SK-N-SH (cell line): ENCODE results near the gene BPIFB1. TPM values are rescaled to one million over a fixed set of nuclear protein-coding genes. Genes with fewer than 3 reads are reported as not detected.

Experiments used
- CTCF ChIA-PET: fragments of 300-600, 350-600 bp; formaldehyde crosslinking; extraction: SDS; loops from one replicate; lab custom pipeline; 2021; lab: Yijun Ruan, JAX
- POLR2A ChIA-PET: fragments of 350-600 bp; sonication (Branson Sonifier 250); formaldehyde crosslinking; extraction: SDS; loops from one replicate; lab custom pipeline; 2020; ENCODE audit warnings: antibody characterized with exemption, inconsistent platforms; lab: Yijun Ruan, JAX
- DNase-seq: peaks from one replicate; pipeline ENCODE4 v3.0.0; 2012
- H2AFZ ChIP-seq: fragments of 200-600 bp; sonication (generic); 2 replicates; pipeline ENCODE4 v1.8.1; 2016; ENCODE audit warnings: antibody characterized with exemption, mild to moderate bottlenecking, low read depth
- H3F3A ChIP-seq: fragments of 200-600 bp; sonication (generic); replicated peaks from 2 replicates; pipeline ENCODE3; 2016; ENCODE audit warnings: antibody characterized with exemption, mild to moderate bottlenecking; ENCODE audit not compliant: insufficient read depth
- H3K27ac ChIP-seq, 2 experiments: fragments of 200-500 bp in 1 of 2; fragments of 200-600 bp in 1 of 2; sonication (Bioruptor generic) in 1 of 2; sonication (generic), shearing (Covaris generic) in 1 of 2; 2 replicates each; pipeline versions ENCODE4 v1.5.1 to v1.6.1; 2014 to 2016; ENCODE audit warnings: low read depth in 2 of 2, inconsistent platforms in 1 of 2, low read length in 1 of 2, mild to moderate bottlenecking in 1 of 2, mixed read lengths in 1 of 2
- H3K27me3 ChIP-seq: fragments of 200-600 bp; sonication (generic), shearing (Covaris generic); 2 replicates; pipeline ENCODE4 v1.6.1; 2016; ENCODE audit warnings: mixed run types; ENCODE audit not compliant: insufficient read depth
- H3K36me3 ChIP-seq, 2 experiments: fragments of 200-500 bp in 1 of 2; fragments of 200-600 bp in 1 of 2; sonication (Bioruptor generic) in 1 of 2; sonication (generic) in 1 of 2; replicated peaks in 1 of 2; 2 replicates each; pipeline versions ENCODE3 to v1.5.1; 2014 to 2016; ENCODE audit warnings: low read length in 1 of 2, mild to moderate bottlenecking in 1 of 2; ENCODE audit not compliant: insufficient read depth in 2 of 2, control insufficient read depth in 1 of 2
- H3K4me1 ChIP-seq, 2 experiments: fragments of 200-500 bp in 1 of 2; fragments of 200-600 bp in 1 of 2; sonication (Bioruptor generic) in 1 of 2; sonication (generic), shearing (Covaris generic) in 1 of 2; 2 replicates each; pipeline versions ENCODE4 v1.5.1 to v1.6.1; 2014 to 2016; ENCODE audit warnings: low read depth in 1 of 2, low read length in 1 of 2, mixed run types in 1 of 2; ENCODE audit not compliant: insufficient read depth in 2 of 2, control insufficient read depth in 1 of 2
- H3K4me2 ChIP-seq: fragments of 200-600 bp; sonication (generic), shearing (Covaris generic); 2 replicates; pipeline ENCODE4 v1.6.1; 2017; ENCODE audit warnings: mixed run types
- H3K4me3 ChIP-seq, 2 experiments: fragments of 200-500 bp in 1 of 2; fragments of 200-600 bp in 1 of 2; sonication (Bioruptor generic) in 1 of 2; sonication (generic), shearing (Covaris generic) in 1 of 2; 2 replicates each; pipeline versions ENCODE4 v1.5.1 to v1.8.1; 2014 to 2016; ENCODE audit warnings: low read depth in 2 of 2, inconsistent platforms in 1 of 2, low read length in 1 of 2, mild to moderate bottlenecking in 1 of 2, mixed read lengths in 1 of 2, moderate library complexity in 1 of 2
- H3K79me2 ChIP-seq: fragments of 200-600 bp; sonication (generic); 2 replicates; pipeline ENCODE4 v1.8.1; 2017; ENCODE audit warnings: mild to moderate bottlenecking; ENCODE audit not compliant: insufficient read depth
- H3K9ac ChIP-seq: fragments of 200-600 bp; sonication (generic); 2 replicates; pipeline ENCODE4 v1.6.1; 2017; ENCODE audit warnings: mixed run types
- H3K9me2 ChIP-seq: fragments of 200-600 bp; sonication (generic); 2 replicates; pipeline ENCODE4 v1.6.1; 2017; ENCODE audit warnings: mixed run types
- H3K9me3 ChIP-seq: fragments of 200-600 bp; sonication (generic); 2 replicates; pipeline ENCODE4 v1.6.1; 2017; ENCODE audit warnings: mixed run types, mild to moderate bottlenecking, moderate library complexity
- H4K20me1 ChIP-seq: fragments of 200-600 bp; sonication (generic); 2 replicates; pipeline ENCODE4 v1.6.1; 2017; ENCODE audit warnings: mild to moderate bottlenecking, mixed run types; ENCODE audit not compliant: insufficient read depth
- CHD2 ChIP-seq: fragments of 150-350 bp; IDR thresholded peaks from 2 replicates; pipeline ENCODE4 v1.6.1; 2018; ENCODE audit warnings: low read length; ENCODE audit not compliant: partially characterized antibody
- FOXM1 ChIP-seq: IDR thresholded peaks from 2 replicates; pipeline ENCODE4 v1.4.0; 2012; ENCODE audit warnings: low read depth, mild to moderate bottlenecking
- GABPA ChIP-seq: IDR thresholded peaks from 2 replicates; pipeline ENCODE4 v1.4.0; 2012; ENCODE audit warnings: low read depth, mild to moderate bottlenecking
- RAD21 ChIP-seq: IDR thresholded peaks from 2 replicates; pipeline ENCODE4 v1.6.1; 2012; ENCODE audit warnings: mild to moderate bottlenecking, low read length
- RCOR1 ChIP-seq: fragments of 150-350 bp; IDR thresholded peaks from 2 replicates; pipeline ENCODE4 v1.6.1; 2017; ENCODE audit warnings: antibody characterized with exemption, low read length
- RFX5 ChIP-seq: IDR thresholded peaks from 2 replicates; pipeline ENCODE4 v1.6.1; 2012; ENCODE audit warnings: mild to moderate bottlenecking, improper control_type of control experiment, low read length
- WGBS: methylation state at CpG from one replicate; pipeline ENCODE4 v1.1.6; 2017; ENCODE audit warnings: low lambda C conversion rate; 5-methylcytosine and 5-hydroxymethylcytosine counted together
- polyA plus RNA-seq, 3 experiments: library from polyadenylated mRNA; depleted of rRNA; stranded (reverse); fragments of >200 nt; gene quantifications; 2 replicates each; pipeline ENCODE4 v1.2.3, GENCODE V29; 2012
- TF ChIP-seq, protein P1 (sequence below): fragments of 150-350 bp; IDR thresholded peaks from 2 replicates; pipeline ENCODE4 v1.6.1; 2016; ENCODE audit warnings: mild to moderate bottlenecking, low read depth, low read length
- TF ChIP-seq, protein P2 (sequence below): IDR thresholded peaks from 2 replicates; pipeline ENCODE4; 2012
- TF ChIP-seq, protein P3 (sequence below): fragments of 150-350 bp; IDR thresholded peaks from 2 replicates; pipeline ENCODE4 v1.6.1; 2017; ENCODE audit warnings: antibody characterized with exemption, low read length, low read depth, borderline replicate concordance
- TF ChIP-seq, protein P4 (sequence below): IDR thresholded peaks from 2 replicates; pipeline ENCODE4 v1.4.0; 2012; ENCODE audit warnings: low read depth, borderline replicate concordance

Gene BPIFB1
- polyA plus RNA-seq, 1 of the 3 experiments (the other 2 are of a cell fraction) = not detected

DNA sequence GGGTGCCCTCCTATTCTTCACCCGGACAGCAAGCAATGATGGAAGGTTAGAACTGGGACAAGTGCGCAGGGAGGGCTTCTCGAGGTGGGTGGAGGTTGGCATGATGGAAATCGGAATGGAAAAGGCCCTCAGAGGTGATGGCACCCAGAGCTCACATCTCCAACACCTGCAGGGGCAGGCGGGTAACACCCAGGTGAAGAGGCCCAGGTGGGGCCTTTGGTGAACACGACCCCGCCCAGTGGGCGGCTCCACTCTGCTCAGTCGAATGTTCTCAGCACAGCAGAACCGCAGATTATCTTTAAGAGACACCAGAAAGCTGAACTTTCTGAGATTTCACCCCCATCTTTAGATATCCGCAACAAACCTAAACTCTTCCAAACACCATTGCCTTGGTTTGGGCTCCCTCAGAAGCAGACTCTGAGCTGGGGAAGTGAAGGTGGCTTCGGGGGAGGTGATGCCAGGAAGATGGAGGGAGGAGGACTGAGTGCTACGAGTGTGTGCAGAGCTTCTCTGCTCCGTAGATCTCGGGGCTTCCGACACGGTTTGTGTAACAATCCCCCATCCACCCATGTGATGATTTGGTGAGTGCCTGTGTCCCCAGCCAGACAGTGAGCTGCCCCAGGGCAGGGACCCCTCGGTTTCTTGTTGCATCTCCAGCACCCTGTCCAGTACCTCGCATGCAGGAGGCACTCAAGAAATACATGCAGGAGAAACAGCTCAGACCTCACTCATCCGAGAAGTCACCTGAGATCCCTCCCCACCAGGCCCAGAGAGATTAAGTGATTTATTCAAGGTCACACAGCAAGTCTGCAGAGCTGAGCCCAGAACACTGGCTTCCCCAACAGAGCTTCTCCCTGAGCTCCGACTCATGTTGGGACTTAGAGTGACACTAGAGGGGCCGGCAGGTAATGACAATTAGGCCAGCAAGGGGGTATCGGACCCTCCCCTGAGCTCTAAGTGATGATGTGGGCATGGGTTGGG lies 45.4 kb downstream of the BPIFB1 start:
- Histone ChIP-seq H3K4me2 (no peak overlapping the region), H3K4me1 (no peaks in the 10 kb centered on the region), H3K79me2 (no peaks in the 10 kb centered on the region), H4K20me1 (no peaks in the 10 kb centered on the region), H3K36me3 (no peaks in the 10 kb centered on the region), H3K9ac (no peak overlapping the region), H3K9me3 (no peaks in the 10 kb centered on the region), H3K27ac (no peak overlapping the region), H2AFZ (no peak overlapping the region), H3K9me2 (no peaks in the 10 kb centered on the region), H3K27me3 (peaks cover 77% of the 10 kb centered on the region), H3F3A (no peaks in the 10 kb centered on the region), H3K4me3 (no peak overlapping the region)
- WGBS = 23% methylated on average over 15 of the region's 23 CpGs
- CTCF ChIA-PET = interaction anchor here (2.2 to 2.5 kb wide), 2 partner anchors 28 to 66 kb away, joined by 5 to 10 read pairs; no protein-coding TSS in a partner anchor
- no peak for DNase-seq
- TF ChIP-seq, protein P1, sequence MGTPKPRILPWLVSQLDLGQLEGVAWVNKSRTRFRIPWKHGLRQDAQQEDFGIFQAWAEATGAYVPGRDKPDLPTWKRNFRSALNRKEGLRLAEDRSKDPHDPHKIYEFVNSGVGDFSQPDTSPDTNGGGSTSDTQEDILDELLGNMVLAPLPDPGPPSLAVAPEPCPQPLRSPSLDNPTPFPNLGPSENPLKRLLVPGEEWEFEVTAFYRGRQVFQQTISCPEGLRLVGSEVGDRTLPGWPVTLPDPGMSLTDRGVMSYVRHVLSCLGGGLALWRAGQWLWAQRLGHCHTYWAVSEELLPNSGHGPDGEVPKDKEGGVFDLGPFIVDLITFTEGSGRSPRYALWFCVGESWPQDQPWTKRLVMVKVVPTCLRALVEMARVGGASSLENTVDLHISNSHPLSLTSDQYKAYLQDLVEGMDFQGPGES = no peak
- TF ChIP-seq RAD21 (no peak), FOXM1 (no peak), CHD2 (no peak), RCOR1 (no peak), GABPA (no peak), RFX5 (no peak)
- TF ChIP-seq, protein P2, sequence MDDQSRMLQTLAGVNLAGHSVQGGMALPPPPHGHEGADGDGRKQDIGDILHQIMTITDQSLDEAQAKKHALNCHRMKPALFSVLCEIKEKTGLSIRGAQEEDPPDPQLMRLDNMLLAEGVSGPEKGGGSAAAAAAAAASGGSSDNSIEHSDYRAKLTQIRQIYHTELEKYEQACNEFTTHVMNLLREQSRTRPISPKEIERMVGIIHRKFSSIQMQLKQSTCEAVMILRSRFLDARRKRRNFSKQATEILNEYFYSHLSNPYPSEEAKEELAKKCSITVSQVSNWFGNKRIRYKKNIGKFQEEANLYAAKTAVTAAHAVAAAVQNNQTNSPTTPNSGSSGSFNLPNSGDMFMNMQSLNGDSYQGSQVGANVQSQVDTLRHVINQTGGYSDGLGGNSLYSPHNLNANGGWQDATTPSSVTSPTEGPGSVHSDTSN = no peak
- TF ChIP-seq, protein P3, sequence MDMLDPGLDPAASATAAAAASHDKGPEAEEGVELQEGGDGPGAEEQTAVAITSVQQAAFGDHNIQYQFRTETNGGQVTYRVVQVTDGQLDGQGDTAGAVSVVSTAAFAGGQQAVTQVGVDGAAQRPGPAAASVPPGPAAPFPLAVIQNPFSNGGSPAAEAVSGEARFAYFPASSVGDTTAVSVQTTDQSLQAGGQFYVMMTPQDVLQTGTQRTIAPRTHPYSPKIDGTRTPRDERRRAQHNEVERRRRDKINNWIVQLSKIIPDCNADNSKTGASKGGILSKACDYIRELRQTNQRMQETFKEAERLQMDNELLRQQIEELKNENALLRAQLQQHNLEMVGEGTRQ = no peak
- TF ChIP-seq, protein P4, sequence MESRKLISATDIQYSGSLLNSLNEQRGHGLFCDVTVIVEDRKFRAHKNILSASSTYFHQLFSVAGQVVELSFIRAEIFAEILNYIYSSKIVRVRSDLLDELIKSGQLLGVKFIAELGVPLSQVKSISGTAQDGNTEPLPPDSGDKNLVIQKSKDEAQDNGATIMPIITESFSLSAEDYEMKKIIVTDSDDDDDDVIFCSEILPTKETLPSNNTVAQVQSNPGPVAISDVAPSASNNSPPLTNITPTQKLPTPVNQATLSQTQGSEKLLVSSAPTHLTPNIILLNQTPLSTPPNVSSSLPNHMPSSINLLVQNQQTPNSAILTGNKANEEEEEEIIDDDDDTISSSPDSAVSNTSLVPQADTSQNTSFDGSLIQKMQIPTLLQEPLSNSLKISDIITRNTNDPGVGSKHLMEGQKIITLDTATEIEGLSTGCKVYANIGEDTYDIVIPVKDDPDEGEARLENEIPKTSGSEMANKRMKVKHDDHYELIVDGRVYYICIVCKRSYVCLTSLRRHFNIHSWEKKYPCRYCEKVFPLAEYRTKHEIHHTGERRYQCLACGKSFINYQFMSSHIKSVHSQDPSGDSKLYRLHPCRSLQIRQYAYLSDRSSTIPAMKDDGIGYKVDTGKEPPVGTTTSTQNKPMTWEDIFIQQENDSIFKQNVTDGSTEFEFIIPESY = no peak
- POLR2A ChIA-PET = no interaction called here
